DOHH2 (cell line): ENCODE data around the gene COX8A.

Experiments
- H3F3A ChIP-seq: fragments of 200-600 bp; sonication (generic), shearing (Covaris generic); 2 replicates; pipeline ENCODE4 v1.6.0; 2016; ENCODE audit warnings: antibody characterized with exemption, mild to moderate bottlenecking; ENCODE audit not compliant: control insufficient read depth, insufficient read depth
- H3K27ac ChIP-seq: fragments of 200-600 bp; sonication (generic); 2 replicates; pipeline ENCODE4 v1.5.1; 2014; ENCODE audit warnings: low read depth, mild to moderate bottlenecking, low read length, moderate library complexity
- H3K27me3 ChIP-seq: fragments of 200-600 bp; sonication (generic); 2 replicates; pipeline ENCODE4 v1.6.1; 2014; ENCODE audit warnings: mild to moderate bottlenecking, low read length, mixed read lengths; ENCODE audit not compliant: control insufficient read depth
- H3K36me3 ChIP-seq: fragments of 200-600 bp; sonication (generic); 2 replicates; pipeline ENCODE4 v1.6.1; 2014; ENCODE audit warnings: mild to moderate bottlenecking, low read length, moderate library complexity, mixed read lengths; ENCODE audit not compliant: control insufficient read depth
- H3K4me1 ChIP-seq: fragments of 200-600 bp; sonication (generic); 2 replicates; pipeline ENCODE4 v1.6.1; 2014; ENCODE audit warnings: mild to moderate bottlenecking, low read length, mixed read lengths; ENCODE audit not compliant: control insufficient read depth
- H3K4me2 ChIP-seq: fragments of 200-600 bp; sonication (generic); 2 replicates; pipeline ENCODE4 v1.6.0; 2014; ENCODE audit warnings: mild to moderate bottlenecking, low read length, moderate library complexity
- H3K4me3 ChIP-seq: fragments of 200-600 bp; sonication (generic); 2 replicates; pipeline ENCODE4 v1.5.1; 2014; ENCODE audit warnings: mild to moderate bottlenecking, low read length, mixed read lengths
- H3K79me2 ChIP-seq: fragments of 200-600 bp; sonication (generic); 2 replicates; pipeline ENCODE4 v1.6.1; 2014; ENCODE audit warnings: mild to moderate bottlenecking, low read length, mixed read lengths; ENCODE audit not compliant: control insufficient read depth
- H3K9me2 ChIP-seq: fragments of 200-600 bp; sonication (generic); replicated peaks from 2 replicates; pipeline ENCODE4 v1.6.1; 2014; ENCODE audit warnings: mild to moderate bottlenecking, low read length, mixed read lengths; ENCODE audit not compliant: control insufficient read depth
- H3K9me3 ChIP-seq: fragments of 200-600 bp; sonication (generic); 2 replicates; pipeline ENCODE4 v1.6.1; 2014; ENCODE audit warnings: antibody characterized with exemption, low read length, mixed read lengths; ENCODE audit not compliant: control insufficient read depth, insufficient read depth
- H4K20me1 ChIP-seq: fragments of 200-600 bp; sonication (generic); 2 replicates; pipeline ENCODE4 v1.6.0; 2014; ENCODE audit warnings: low read depth, mild to moderate bottlenecking, antibody characterized with exemption, low read length, moderate library complexity; ENCODE audit not compliant: control insufficient read depth, insufficient read depth
- CTCF ChIP-seq: fragments of 200-600 bp; sonication (generic); IDR thresholded peaks from one replicate; pipeline ENCODE4 v1.5.1; 2014; ENCODE audit warnings: antibody characterized with exemption, mild to moderate bottlenecking, low read depth, low read length; ENCODE audit not compliant: poor library complexity, severe bottlenecking
- EZH2phosphoT487 ChIP-seq: fragments of 200-600 bp; sonication (generic); IDR thresholded peaks from 2 replicates; pipeline ENCODE4 v1.6.1; 2017; ENCODE audit warnings: borderline replicate concordance, mild to moderate bottlenecking, antibody characterized with exemption, low read length, moderate library complexity, mixed read lengths

Gene COX8A, protein sequence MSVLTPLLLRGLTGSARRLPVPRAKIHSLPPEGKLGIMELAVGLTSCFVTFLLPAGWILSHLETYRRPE

GRCh38 chr11:63974259-63975143 is at the start of gene COX8A:
COX8A (plus strand) TSS chr11:63974620; CDS start chr11:63974681, 61 bp downstream.
- H3K4me3 ChIP-seq = peak within 1 kb of the TSS; percentile 100
- H3K9me2 ChIP-seq = no peaks in the 10 kb centered on the region
- TF ChIP-seq EZH2phosphoT487 (no peak), CTCF (no peak)
- H4K20me1 ChIP-seq = no peaks in the 10 kb centered on the region; the same call in 1 of the 2 replicates
- peaks cover 28% of the 10 kb centered on the region for H3K36me3 ChIP-seq
- H3K9me3 ChIP-seq = no peaks in the 10 kb centered on the region
- H3K27me3 ChIP-seq = peaks cover 3% of the 10 kb centered on the region; the same call in 1 of the 2 replicates
- H3K4me1 ChIP-seq = peaks cover 19% of the 10 kb centered on the region
- H3K79me2 ChIP-seq = peaks cover 49% of the 10 kb centered on the region
- H3K27ac ChIP-seq = peak within 1 kb of the TSS; percentile 78
- no peaks in the 10 kb centered on the region for H3F3A ChIP-seq
- H3K4me2 ChIP-seq = peak within 1 kb of the TSS; percentile 92

GRCh38 chr11:63929616-63930015 is 44.8 kb upstream of the COX8A start:
- no peak for TF ChIP-seq CTCF
- TF ChIP-seq EZH2phosphoT487 = no peak
- H3K9me3 ChIP-seq = no peaks in the 10 kb centered on the region
- no peaks in the 10 kb centered on the region for H3K9me2 ChIP-seq
- H3K79me2 ChIP-seq = no peaks in the 10 kb centered on the region
- peaks cover 11% of the 10 kb centered on the region; the same call in 1 of the 2 replicates for H3K27me3 ChIP-seq
- no peaks in the 10 kb centered on the region for H3K36me3 ChIP-seq
- no peaks in the 10 kb centered on the region for H3F3A ChIP-seq
- H3K4me3 ChIP-seq = no peak overlapping the region
- no peak overlapping the region for H3K4me2 ChIP-seq
- H3K4me1 ChIP-seq = no peaks in the 10 kb centered on the region; the same call in 1 of the 2 replicates
- H3K27ac ChIP-seq = no peak overlapping the region
- H4K20me1 ChIP-seq = no peaks in the 10 kb centered on the region

GRCh38 chr11:63931045-63931444 is 43.4 kb upstream of the COX8A start:
- no peaks in the 10 kb centered on the region for H3K9me2 ChIP-seq
- H3K27ac ChIP-seq = no peak overlapping the region
- H3K79me2 ChIP-seq = no peaks in the 10 kb centered on the region
- H3K4me2 ChIP-seq = no peak overlapping the region
- no peak overlapping the region for H3K4me3 ChIP-seq
- no peaks in the 10 kb centered on the region for H4K20me1 ChIP-seq
- H3K9me3 ChIP-seq = no peaks in the 10 kb centered on the region
- no peaks in the 10 kb centered on the region for H3F3A ChIP-seq
- no peaks in the 10 kb centered on the region for H3K36me3 ChIP-seq
- no peak for TF ChIP-seq EZH2phosphoT487
- TF ChIP-seq CTCF = no peak
- peaks cover 8% of the 10 kb centered on the region; the same call in 1 of the 2 replicates for H3K27me3 ChIP-seq
- H3K4me1 ChIP-seq = no peaks in the 10 kb centered on the region; the same call in 1 of the 2 replicates
